Measurements from ENCODE around the gene LMX1B. TPM values are rescaled to one million over a fixed set of nuclear protein-coding genes. Genes with fewer than 3 reads are reported as not detected.
"Not testable (repeated sequence)": the region's sequence is repeated elsewhere in the genome, so short reads cannot be mapped to it uniquely, and the experiment has no call there.

The LMX1B gene
- total RNA-seq, 1 donor from 2014 or later, result not detected

GRCh38 chr9:126706698-126707053 is 92.9 kb downstream of the LMX1B start:
- DNase-seq (ENCODE audit: low spot score), result no peak

- DNase-seq (ENCODE audit: low spot score), result no peak
Observed at GRCh38 chr9:126707083-126707482, 93.4 kb downstream of the LMX1B start.

- not testable (repeated sequence) for DNase-seq (ENCODE audit: low spot score)
Observed at GRCh38 chr9:126707712-126708111, 94.0 kb downstream of the LMX1B start.

- no peak for DNase-seq (ENCODE audit: low spot score)
Observed at GRCh38 chr9:126708178-126708577, 94.5 kb downstream of the LMX1B start.

- DNase-seq (ENCODE audit: low spot score), result no peak
Observed at GRCh38 chr9:126709241-126709640, 95.5 kb downstream of the LMX1B start.

- DNase-seq (ENCODE audit: low spot score), result no peak
Observed at GRCh38 chr9:126715382-126715781, 101.7 kb downstream of the LMX1B start.

- not testable (repeated sequence) for DNase-seq (ENCODE audit: low spot score)
Observed at GRCh38 chr9:126717441-126717840, 103.7 kb downstream of the LMX1B start.

GRCh38 chr9:126719618-126720031 is 105.9 kb downstream of the LMX1B start:
- peak; percentile 85 for DNase-seq (ENCODE audit: low spot score)

GRCh38 chr9:126720036-126720435 is 106.3 kb downstream of the LMX1B start:
- no peak for DNase-seq (ENCODE audit: low spot score)

GRCh38 chr9:126720661-126721563 is 107.2 kb downstream of the LMX1B start:
- no peak for DNase-seq (ENCODE audit: low spot score)

- no peak for DNase-seq (ENCODE audit: low spot score)
Observed at GRCh38 chr9:126721564-126721981, 107.8 kb downstream of the LMX1B start.

- DNase-seq (ENCODE audit: low spot score), result peak; percentile 83
Observed at GRCh38 chr9:126722252-126722921, 108.7 kb downstream of the LMX1B start.

- DNase-seq (ENCODE audit: low spot score), result peak; percentile 31
Observed at GRCh38 chr9:126722922-126723806, 109.4 kb downstream of the LMX1B start.

GRCh38 chr9:126723807-126724172 is 110.1 kb downstream of the LMX1B start:
- peak; percentile 11 for DNase-seq (ENCODE audit: low spot score)

GRCh38 chr9:126724226-126724625 is 110.5 kb downstream of the LMX1B start:
- DNase-seq (ENCODE audit: low spot score), result no peak

- not testable (repeated sequence) for DNase-seq (ENCODE audit: low spot score)
Observed at GRCh38 chr9:126725485-126725884, 111.8 kb downstream of the LMX1B start.

- DNase-seq (ENCODE audit: low spot score), result not testable (repeated sequence)
Observed at GRCh38 chr9:126728210-126728609, 114.5 kb downstream of the LMX1B start.

- DNase-seq (ENCODE audit: low spot score), result not testable (repeated sequence)
Observed at GRCh38 chr9:126730592-126730991, 116.9 kb downstream of the LMX1B start.

GRCh38 chr9:126733005-126733404 is 119.3 kb downstream of the LMX1B start:
- DNase-seq (ENCODE audit: low spot score), result no peak

GRCh38 chr9:126734877-126735276 is 121.1 kb downstream of the LMX1B start:
- no peak for DNase-seq (ENCODE audit: low spot score)

GRCh38 chr9:126735482-126735881 is 121.8 kb downstream of the LMX1B start:
- no peak for DNase-seq (ENCODE audit: low spot score)

- DNase-seq (ENCODE audit: low spot score), result no peak
Observed at GRCh38 chr9:126738553-126738952, 124.8 kb downstream of the LMX1B start.

Data from umbilical cord (tissue), 2 donors.